OCI-LY3 (cell line): ENCODE results near the gene ATP6V1G2.

ENCODE experiments used
- H2AFZ ChIP-seq: fragments of 200-600, 300-600 bp; shearing (Covaris generic); 2 replicates; pipeline ENCODE4 v1.6.0; 2014; ENCODE audit warnings: antibody characterized with exemption, low read depth, low read length
- H3K27ac ChIP-seq: fragments of 200-600, 300-600 bp; sonication (generic); 2 replicates; pipeline ENCODE4 v1.5.1; 2014; ENCODE audit warnings: mild to moderate bottlenecking, low read length, moderate library complexity, mixed read lengths
- H3K27me3 ChIP-seq: fragments of 200-600, 300-600 bp; sonication (generic); 2 replicates; pipeline ENCODE4 v1.6.1; 2014; ENCODE audit warnings: low read depth, low read length, mixed read lengths
- H3K36me3 ChIP-seq: fragments of 200-600, 300-600 bp; sonication (generic); replicated peaks from 2 replicates; pipeline ENCODE3; 2014; ENCODE audit warnings: low read depth, low read length, mixed read lengths
- H3K4me1 ChIP-seq: fragments of 300-600, 200-600 bp; sonication (generic); 2 replicates; pipeline ENCODE4 v1.6.1; 2014; ENCODE audit warnings: low read length, mixed read lengths
- H3K4me2 ChIP-seq: fragments of 200-600, 300-600 bp; sonication (generic); 2 replicates; pipeline ENCODE4 v1.6.1; 2014; ENCODE audit warnings: low read length, mixed read lengths
- H3K4me3 ChIP-seq: fragments of 300-600, 200-600 bp; sonication (generic); 2 replicates; pipeline ENCODE4 v1.5.1; 2014; ENCODE audit warnings: antibody characterized with exemption, mild to moderate bottlenecking, low read length, moderate library complexity
- H3K79me2 ChIP-seq: fragments of 300-600, 200-600 bp; shearing (Covaris generic); 2 replicates; pipeline ENCODE4 v1.6.1; 2014; ENCODE audit warnings: mild to moderate bottlenecking, low read length, mixed read lengths
- H3K9ac ChIP-seq: fragments of 300-600, 200-600 bp; shearing (Covaris generic); 2 replicates; pipeline ENCODE4 v1.6.0; 2014; ENCODE audit warnings: mild to moderate bottlenecking, low read length, moderate library complexity
- H3K9me3 ChIP-seq: fragments of 200-600, 300-600 bp; shearing (Covaris generic); 2 replicates; pipeline ENCODE4 v1.6.1; 2014; ENCODE audit warnings: low read length, mixed read lengths; ENCODE audit not compliant: insufficient read depth
- H4K20me1 ChIP-seq: fragments of 200-600, 300-600 bp; sonication (generic); 2 replicates; pipeline ENCODE4 v1.6.1; 2016; ENCODE audit warnings: low read length, mixed read lengths; ENCODE audit not compliant: insufficient read depth
- EZH2phosphoT487 ChIP-seq: fragments of 200-600 bp; shearing (Covaris generic); IDR thresholded peaks from 2 replicates; pipeline ENCODE4 v1.6.1; 2018; ENCODE audit warnings: antibody characterized with exemption, mixed run types, low read depth
- TF ChIP-seq, protein P1 (sequence below): fragments of 200-600, 300-600 bp; sonication (generic); IDR thresholded peaks from 2 replicates; pipeline ENCODE4 v1.5.1; 2014; ENCODE audit warnings: antibody characterized with exemption, low read length, low read depth

Gene ATP6V1G2

DNA sequence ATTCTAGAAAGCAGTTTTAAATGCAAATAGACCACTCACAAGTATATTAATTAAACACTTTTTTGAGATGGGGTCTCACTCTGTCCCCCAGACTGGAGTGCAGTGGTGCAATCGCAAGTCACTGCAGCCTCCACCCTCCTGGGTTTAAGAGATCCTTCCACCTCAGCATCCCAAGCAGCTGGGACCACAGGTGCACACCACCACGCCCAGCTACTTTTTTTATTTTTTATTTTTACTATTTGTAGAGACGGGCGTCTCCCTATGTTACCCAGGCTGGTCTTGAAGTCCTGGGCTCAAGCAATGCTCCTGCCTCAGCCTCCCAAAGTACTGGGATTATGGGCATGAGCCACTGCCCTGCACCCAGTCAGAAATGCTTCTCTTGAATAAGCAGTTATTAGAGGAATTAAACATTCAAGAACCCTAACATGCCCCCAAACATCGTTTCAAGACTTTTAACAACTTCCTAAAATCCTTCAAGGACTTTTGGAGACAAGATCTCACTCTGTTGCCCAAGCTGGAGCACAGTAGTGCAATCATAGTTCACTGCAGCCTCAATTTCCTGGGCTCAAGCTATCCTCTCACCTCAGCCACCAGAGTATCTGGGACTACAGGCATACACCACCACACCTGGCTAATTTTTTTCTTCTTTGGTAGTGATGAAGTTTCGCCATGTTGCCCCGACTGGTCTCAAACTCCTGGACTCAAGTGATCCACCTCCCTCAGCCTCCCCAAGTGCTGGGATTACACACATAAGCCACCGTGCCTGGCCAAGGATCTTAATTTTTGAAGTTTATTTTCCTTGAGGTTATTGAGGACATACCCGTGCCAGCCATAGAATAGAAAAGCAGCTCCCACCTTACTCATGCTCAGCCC lies 14.4 kb downstream of the ATP6V1G2 start:
- H2AFZ ChIP-seq, result no peak overlapping the region
- no peak overlapping the region for H3K4me2 ChIP-seq
- peaks cover 24% of the 10 kb centered on the region for H3K79me2 ChIP-seq
- no peak for TF ChIP-seq EZH2phosphoT487
- peaks cover 46% of the 10 kb centered on the region for H3K36me3 ChIP-seq
- H3K4me3 ChIP-seq, result no peak overlapping the region
- no peaks in the 10 kb centered on the region for H3K4me1 ChIP-seq
- no peak overlapping the region for H3K27ac ChIP-seq
- no peak overlapping the region for H3K9ac ChIP-seq
- H3K27me3 ChIP-seq, result no peaks in the 10 kb centered on the region
- no peaks in the 10 kb centered on the region for H3K9me3 ChIP-seq
- H4K20me1 ChIP-seq, result peaks cover 44% of the 10 kb centered on the region

DNA sequence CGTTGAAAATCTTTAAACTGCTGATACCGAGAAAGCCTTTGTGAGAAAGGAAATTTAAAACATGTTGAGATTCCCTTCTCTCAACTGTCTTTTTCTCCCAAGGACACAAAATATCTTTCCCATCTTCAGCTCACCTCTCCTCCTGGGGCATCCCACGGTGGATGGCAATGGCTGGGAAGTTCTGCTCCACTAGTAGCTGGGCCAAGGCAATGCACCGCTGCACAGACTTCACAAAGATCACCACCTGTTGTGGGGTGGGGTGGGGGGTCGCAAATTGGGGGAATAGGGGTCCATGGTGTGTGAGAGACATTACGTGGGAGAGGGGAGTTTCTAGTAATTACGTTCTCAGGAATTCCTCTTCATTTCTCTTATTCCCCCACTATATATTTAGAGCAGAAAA lies 15.2 kb downstream of the ATP6V1G2 start:
- no peaks in the 10 kb centered on the region for H3K9me3 ChIP-seq
- H3K4me1 ChIP-seq, result no peaks in the 10 kb centered on the region
- H4K20me1 ChIP-seq, result peaks cover 38% of the 10 kb centered on the region
- no peak overlapping the region for H3K4me3 ChIP-seq
- H2AFZ ChIP-seq, result no peak overlapping the region
- H3K27ac ChIP-seq, result no peak overlapping the region
- H3K79me2 ChIP-seq, result peaks cover 17% of the 10 kb centered on the region
- no peak overlapping the region for H3K4me2 ChIP-seq
- H3K27me3 ChIP-seq, result no peaks in the 10 kb centered on the region
- TF ChIP-seq EZH2phosphoT487, result no peak
- TF ChIP-seq, protein P1, sequence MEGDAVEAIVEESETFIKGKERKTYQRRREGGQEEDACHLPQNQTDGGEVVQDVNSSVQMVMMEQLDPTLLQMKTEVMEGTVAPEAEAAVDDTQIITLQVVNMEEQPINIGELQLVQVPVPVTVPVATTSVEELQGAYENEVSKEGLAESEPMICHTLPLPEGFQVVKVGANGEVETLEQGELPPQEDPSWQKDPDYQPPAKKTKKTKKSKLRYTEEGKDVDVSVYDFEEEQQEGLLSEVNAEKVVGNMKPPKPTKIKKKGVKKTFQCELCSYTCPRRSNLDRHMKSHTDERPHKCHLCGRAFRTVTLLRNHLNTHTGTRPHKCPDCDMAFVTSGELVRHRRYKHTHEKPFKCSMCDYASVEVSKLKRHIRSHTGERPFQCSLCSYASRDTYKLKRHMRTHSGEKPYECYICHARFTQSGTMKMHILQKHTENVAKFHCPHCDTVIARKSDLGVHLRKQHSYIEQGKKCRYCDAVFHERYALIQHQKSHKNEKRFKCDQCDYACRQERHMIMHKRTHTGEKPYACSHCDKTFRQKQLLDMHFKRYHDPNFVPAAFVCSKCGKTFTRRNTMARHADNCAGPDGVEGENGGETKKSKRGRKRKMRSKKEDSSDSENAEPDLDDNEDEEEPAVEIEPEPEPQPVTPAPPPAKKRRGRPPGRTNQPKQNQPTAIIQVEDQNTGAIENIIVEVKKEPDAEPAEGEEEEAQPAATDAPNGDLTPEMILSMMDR, result no peak
- no peak overlapping the region for H3K9ac ChIP-seq
- H3K36me3 ChIP-seq, result peaks cover 41% of the 10 kb centered on the region

DNA sequence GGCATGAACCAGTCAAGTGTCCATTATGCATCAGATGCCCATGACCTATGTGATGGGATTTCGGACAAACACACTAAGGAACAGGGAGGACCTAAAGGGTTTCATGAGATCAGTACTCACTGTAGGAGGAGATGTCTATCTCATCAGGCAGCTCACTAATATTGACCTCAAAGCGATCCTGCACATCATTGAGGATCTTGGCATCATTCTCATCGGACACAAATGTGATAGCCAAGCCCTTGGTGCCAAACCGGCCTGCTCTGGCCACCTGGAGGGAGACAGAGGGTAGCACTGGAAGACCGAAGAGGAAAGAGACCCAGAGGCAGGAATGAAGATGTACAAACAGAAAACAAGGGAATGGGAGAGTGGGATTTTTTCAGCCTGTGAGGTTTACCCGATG lies 15.7 kb downstream of the ATP6V1G2 start:
- Histone ChIP-seq H3K4me3 (no peak overlapping the region), H3K79me2 (peaks cover 12% of the 10 kb centered on the region), H4K20me1 (peaks cover 33% of the 10 kb centered on the region), H3K27ac (no peak overlapping the region), H3K4me1 (no peaks in the 10 kb centered on the region), H2AFZ (no peak overlapping the region), H3K36me3 (peaks cover 36% of the 10 kb centered on the region), H3K27me3 (no peaks in the 10 kb centered on the region), H3K9me3 (no peaks in the 10 kb centered on the region), H3K4me2 (no peak overlapping the region), H3K9ac (no peak overlapping the region)
- TF ChIP-seq, protein P1, result no peak
- TF ChIP-seq EZH2phosphoT487, result no peak

DNA sequence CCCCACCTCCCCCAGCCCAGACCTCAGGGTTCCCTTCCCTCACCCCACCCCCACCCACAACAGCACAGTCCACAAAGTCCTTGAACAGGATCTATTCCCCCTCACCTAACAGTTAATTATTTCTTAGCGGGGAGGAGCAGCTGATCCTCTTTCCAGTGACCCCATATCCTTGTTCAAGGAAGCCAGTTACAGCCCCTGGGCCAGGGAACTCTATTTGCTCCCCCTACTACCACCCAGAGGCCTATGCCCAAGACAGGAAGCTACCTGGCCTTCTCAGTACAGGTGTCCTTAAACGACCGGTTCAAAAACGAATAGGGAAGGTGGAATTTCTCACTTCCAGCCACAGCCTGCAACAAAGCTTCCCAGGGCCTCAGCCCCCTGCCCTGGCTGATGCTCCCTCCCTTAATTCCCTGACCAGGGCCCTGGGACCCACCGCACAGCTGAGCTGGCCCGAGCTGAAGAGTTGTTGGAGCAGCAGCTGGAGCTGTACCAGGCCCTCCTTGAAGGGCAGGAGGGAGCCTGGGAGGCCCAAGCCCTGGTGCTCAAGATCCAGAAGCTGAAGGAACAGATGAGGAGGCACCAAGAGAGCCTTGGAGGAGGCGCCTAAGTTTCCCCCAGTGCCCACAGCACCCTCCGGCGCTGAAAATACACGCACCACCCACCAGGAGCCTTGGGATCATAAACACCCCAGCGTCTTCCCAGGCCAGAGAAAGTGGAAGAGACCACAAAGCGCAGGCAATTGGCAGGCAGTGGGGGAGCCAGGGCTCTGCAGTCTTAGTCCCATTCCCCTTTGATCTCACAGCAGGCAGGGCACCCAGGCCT lies 16.9 kb downstream of the ATP6V1G2 start:
- Histone ChIP-seq H3K27me3 (no peaks in the 10 kb centered on the region), H3K36me3 (peaks cover 25% of the 10 kb centered on the region), H3K9me3 (no peaks in the 10 kb centered on the region), H3K4me1 (no peaks in the 10 kb centered on the region), H4K20me1 (peaks cover 24% of the 10 kb centered on the region), H3K27ac (no peak overlapping the region), H3K4me2 (no peak overlapping the region), H3K79me2 (peaks cover 2% of the 10 kb centered on the region; the same call in 1 of the 2 replicates), H3K9ac (no peak overlapping the region), H2AFZ (no peak overlapping the region), H3K4me3 (no peak overlapping the region)
- TF ChIP-seq EZH2phosphoT487, result no peak
- TF ChIP-seq, protein P1, result no peak
